Common myeloid progenitor, CD34-positive (primary cell): ENCODE measurements around the gene CCDC3.
"Not testable (repeated sequence)": the region's sequence is repeated elsewhere in the genome, so short reads cannot be mapped to it uniquely, and the experiment has no call there.

Experiments
- CTCF ChIA-PET: fragments of 350-600 bp; sonication (Branson Sonifier 250); formaldehyde crosslinking; loops from one replicate; lab custom pipeline; 2021; ENCODE audit warnings: antibody characterized with exemption; lab: Charles Lee
- POLR2A ChIA-PET: fragments of 350-600 bp; sonication (Branson Sonifier 250); formaldehyde crosslinking; loops from one replicate; lab custom pipeline; 2021; ENCODE audit warnings: antibody characterized with exemption; lab: Charles Lee
- DNase-seq, 3 donors: peaks; one replicate each; pipeline versions ENCODE4 v3.0.0 to v3.0.0-alpha.2; 2013
- H3K27ac ChIP-seq, 2 experiments: 1 replicate in 1 of 2; 2 replicates in 1 of 2; pipeline ENCODE4 v1.7.0; 2013; ENCODE audit warnings: inconsistent platforms in 2 of 2, low read length in 2 of 2, mild to moderate bottlenecking in 2 of 2, low read depth in 1 of 2, moderate library complexity in 1 of 2; ENCODE audit not compliant: severe bottlenecking in 2 of 2, insufficient read depth in 1 of 2, poor library complexity in 1 of 2
- H3K27me3 ChIP-seq, 5 experiments: replicated peaks in 2 of 5; 1 replicate in 3 of 5; 2 replicates in 2 of 5; pipeline versions ENCODE4 v1.6.1 to v1.7.0; 2013; ENCODE audit warnings: low read length in 4 of 5, mild to moderate bottlenecking in 2 of 5, moderate library complexity in 2 of 5, inconsistent platforms in 1 of 5; ENCODE audit not compliant: insufficient read depth in 5 of 5, control insufficient read depth in 4 of 5
- H3K36me3 ChIP-seq, 4 experiments: 1 replicate in 2 of 4; 2 replicates in 2 of 4; pipeline versions ENCODE4 v1.6.1 to v1.7.0; 2013; ENCODE audit warnings: low read length in 3 of 4, control low read depth in 1 of 4, mild to moderate bottlenecking in 1 of 4; ENCODE audit not compliant: control insufficient read depth in 4 of 4, insufficient read depth in 4 of 4
- H3K4me1 ChIP-seq, 4 experiments: 1 replicate in 3 of 4; 2 replicates in 1 of 4; pipeline versions ENCODE4 v1.6.1 to v1.7.1; 2013; ENCODE audit warnings: low read length in 3 of 4, mild to moderate bottlenecking in 3 of 4, control low read depth in 1 of 4, inconsistent platforms in 1 of 4, moderate library complexity in 1 of 4; ENCODE audit not compliant: control insufficient read depth in 4 of 4, insufficient read depth in 4 of 4; ENCODE audit errors: control extremely low read depth in 1 of 4
- H3K4me3 ChIP-seq, 7 experiments: 1 replicate in 4 of 7; 2 replicates in 3 of 7; pipeline versions ENCODE4 v1.5.1 to v1.7.0; 2013; ENCODE audit warnings: mild to moderate bottlenecking in 7 of 7, low read length in 6 of 7, moderate library complexity in 6 of 7, inconsistent platforms in 2 of 7, low read depth in 2 of 7, control low read depth in 1 of 7; ENCODE audit not compliant: insufficient read depth in 4 of 7, control insufficient read depth in 1 of 7; ENCODE audit errors: extremely low read depth in 1 of 7
- H3K9me3 ChIP-seq, 5 experiments: 1 replicate in 4 of 5; 2 replicates in 1 of 5; pipeline versions ENCODE4 v1.6.1 to v1.7.1; 2013; ENCODE audit warnings: low read length in 4 of 5, mild to moderate bottlenecking in 2 of 5, inconsistent platforms in 1 of 5, low read depth in 1 of 5, moderate library complexity in 1 of 5; ENCODE audit not compliant: control insufficient read depth in 4 of 5, insufficient read depth in 2 of 5; ENCODE audit errors: control extremely low read depth in 1 of 5
- WGBS: methylation state at CpG from one replicate; pipeline ENCODE4 v1.1.5; 2013; ENCODE audit not compliant: insufficient coverage; 5-methylcytosine and 5-hydroxymethylcytosine counted together

CCDC3 gene

DNA sequence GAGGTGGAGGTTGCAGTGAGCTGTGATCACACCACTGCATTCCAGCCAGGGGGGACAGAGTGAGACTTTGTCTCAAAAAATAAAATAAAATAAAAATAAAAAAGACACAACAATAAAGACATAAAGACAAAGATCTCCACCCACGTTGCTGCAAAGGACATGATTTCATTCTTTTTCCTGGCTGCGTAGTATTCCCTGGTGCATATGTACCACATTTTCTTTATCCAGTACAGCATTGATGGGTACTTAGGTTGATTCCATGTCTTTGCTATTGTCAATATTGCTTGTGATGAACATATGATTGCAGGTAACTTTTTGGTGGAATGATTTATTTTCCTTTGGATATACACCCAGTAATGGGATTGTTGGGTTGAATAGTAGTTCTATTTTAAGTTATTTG is 42.0 kb upstream of the CCDC3 start:
- Histone ChIP-seq H3K9me3 (no peaks in the 10 kb centered on the region), H3K4me3 (no peak overlapping the region), H3K36me3 (no peaks in the 10 kb centered on the region), H3K4me1 (no peaks in the 10 kb centered on the region), H3K27me3 (peaks cover 0 to 3% (median 0%) of the 10 kb centered on the region in 5 experiments), H3K27ac (no peak overlapping the region)
- no CpG with 5 or more reads among the region's 2 CpGs for WGBS
- DNase-seq: no peak
- POLR2A ChIA-PET: no interaction called here
- CTCF ChIA-PET: no interaction called here

DNA sequence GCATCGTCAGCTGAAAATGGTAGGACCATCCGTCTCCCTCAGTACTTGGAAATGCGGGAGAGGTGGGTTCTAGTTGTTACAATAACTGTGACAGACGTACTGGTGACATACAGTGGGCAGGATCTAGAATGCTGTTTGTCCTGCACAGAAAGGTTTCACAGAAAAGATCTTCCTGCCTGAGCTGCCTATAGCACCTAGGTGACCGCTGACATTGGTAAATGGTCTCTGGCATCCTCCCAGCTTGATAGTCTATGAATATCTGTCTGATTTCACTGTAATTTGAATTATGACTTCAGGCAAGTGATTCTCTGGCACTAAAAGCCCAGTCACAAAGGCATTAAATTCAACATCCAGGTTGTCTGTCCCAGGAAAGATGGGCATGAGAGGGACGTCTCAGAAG is 38.2 kb upstream of the CCDC3 start:
- ChIA-PET CTCF (no interaction called here), POLR2A (no interaction called here)
- peaks cover 0 to 3% (median 0%) of the 10 kb centered on the region in 5 experiments for H3K27me3 ChIP-seq
- 92% methylated on average over 5 of the region's 6 CpGs for WGBS
- H3K36me3 ChIP-seq: no peaks in the 10 kb centered on the region
- no peak overlapping the region for H3K4me3 ChIP-seq
- H3K4me1 ChIP-seq: no peaks in the 10 kb centered on the region
- H3K27ac ChIP-seq: no peak overlapping the region
- DNase-seq: no peak
- H3K9me3 ChIP-seq: no peaks in the 10 kb centered on the region

DNA sequence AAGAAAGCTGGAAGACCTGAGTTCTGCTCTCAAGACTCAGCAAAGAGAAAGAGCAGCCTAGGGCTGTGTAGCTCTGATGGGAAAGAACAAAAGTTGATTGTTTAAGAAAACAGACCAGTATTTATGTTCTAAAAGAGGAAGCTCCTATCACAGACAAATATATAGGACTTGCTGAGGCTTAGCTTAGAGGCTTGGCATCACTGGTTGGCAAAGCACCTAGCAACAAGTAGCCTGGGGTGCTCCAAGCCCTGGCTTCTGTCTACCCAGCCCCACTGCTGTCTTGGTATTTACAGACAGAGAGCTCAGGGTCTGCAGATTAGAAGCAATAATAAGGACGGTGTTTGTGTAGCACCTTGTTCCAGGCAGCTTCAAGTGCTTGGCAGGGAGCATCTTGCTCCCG is 36.9 kb upstream of the CCDC3 start:
- H3K27me3 ChIP-seq: peaks cover 0 to 3% (median 0%) of the 10 kb centered on the region in 5 experiments
- no peaks in the 10 kb centered on the region for H3K9me3 ChIP-seq
- H3K4me3 ChIP-seq: no peak overlapping the region
- ChIA-PET CTCF (interaction anchor here (0.7 to 1.2 kb wide), 4 partner anchors 15 to 137 kb away, joined by 3 read pairs; no protein-coding TSS in a partner anchor), POLR2A (no interaction called here)
- no peaks in the 10 kb centered on the region for H3K4me1 ChIP-seq
- H3K36me3 ChIP-seq: no peaks in the 10 kb centered on the region
- DNase-seq: peak in 2 of 3 donors; percentile 21 to 31
- no peak overlapping the region for H3K27ac ChIP-seq
- WGBS: no CpG with 5 or more reads among the region's 2 CpGs

DNA sequence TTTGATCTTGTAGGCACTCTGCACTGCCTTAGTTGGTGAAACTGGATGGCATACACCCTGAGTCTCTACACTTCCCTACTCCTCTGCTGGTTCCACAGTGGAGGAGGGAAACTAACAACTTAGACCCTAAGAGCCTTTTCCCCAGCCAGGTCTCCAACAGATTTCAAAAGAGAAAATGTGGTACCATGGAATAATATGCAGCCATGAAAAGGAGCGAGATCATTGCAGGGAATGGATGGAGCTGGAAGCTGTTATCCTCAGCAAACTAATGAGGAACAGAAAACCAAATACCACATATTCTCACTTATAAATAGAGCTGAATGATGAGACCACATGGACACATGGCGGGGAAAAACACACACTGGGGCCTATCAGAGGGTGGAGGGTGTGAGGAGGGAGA is 36.3 kb upstream of the CCDC3 start:
- DNase-seq: no peak
- no CpG with 5 or more reads among the region's 2 CpGs for WGBS
- no peaks in the 10 kb centered on the region for H3K36me3 ChIP-seq
- no peak overlapping the region for H3K27ac ChIP-seq
- no peaks in the 10 kb centered on the region for H3K4me1 ChIP-seq
- ChIA-PET CTCF (interaction anchor here (0.7 to 1.6 kb wide), 4 partner anchors 10 to 136 kb away, joined by 3 read pairs; no protein-coding TSS in a partner anchor), POLR2A (no interaction called here)
- peaks cover 0 to 3% (median 0%) of the 10 kb centered on the region in 5 experiments for H3K27me3 ChIP-seq
- H3K9me3 ChIP-seq: no peaks in the 10 kb centered on the region
- no peak overlapping the region for H3K4me3 ChIP-seq

DNA sequence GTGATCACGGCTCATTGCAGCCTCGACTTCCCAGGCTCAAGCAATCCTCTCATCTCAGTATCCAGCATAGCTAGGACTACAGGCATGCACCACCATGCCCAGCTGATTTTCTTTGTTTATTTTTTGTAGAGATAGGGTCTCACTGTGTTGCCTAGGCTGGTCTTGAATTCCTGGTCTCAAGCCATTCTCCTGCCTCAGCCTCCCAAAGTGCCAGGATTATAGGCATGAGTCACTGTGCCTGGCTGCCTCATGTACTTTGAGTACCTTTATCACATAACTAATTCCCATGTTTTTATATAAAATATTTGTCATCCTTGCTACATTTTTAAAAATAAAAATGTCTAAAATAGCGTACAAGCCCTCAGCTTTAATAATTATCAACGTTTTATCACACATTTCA is 35.3 kb upstream of the CCDC3 start:
- ChIA-PET POLR2A (no interaction called here), CTCF (interaction anchor here (1.6 kb wide), 1 partner anchor 11 kb away, joined by 3 read pairs; no protein-coding TSS in a partner anchor)
- Histone ChIP-seq H3K36me3 (no peaks in the 10 kb centered on the region), H3K4me1 (no peaks in the 10 kb centered on the region), H3K4me3 (no peak overlapping the region), H3K27me3 (peaks cover 0 to 3% (median 0%) of the 10 kb centered on the region in 5 experiments), H3K9me3 (no peaks in the 10 kb centered on the region), H3K27ac (no peak overlapping the region)
- WGBS: no CpG with 5 or more reads among the region's 4 CpGs
- DNase-seq: no peak

DNA sequence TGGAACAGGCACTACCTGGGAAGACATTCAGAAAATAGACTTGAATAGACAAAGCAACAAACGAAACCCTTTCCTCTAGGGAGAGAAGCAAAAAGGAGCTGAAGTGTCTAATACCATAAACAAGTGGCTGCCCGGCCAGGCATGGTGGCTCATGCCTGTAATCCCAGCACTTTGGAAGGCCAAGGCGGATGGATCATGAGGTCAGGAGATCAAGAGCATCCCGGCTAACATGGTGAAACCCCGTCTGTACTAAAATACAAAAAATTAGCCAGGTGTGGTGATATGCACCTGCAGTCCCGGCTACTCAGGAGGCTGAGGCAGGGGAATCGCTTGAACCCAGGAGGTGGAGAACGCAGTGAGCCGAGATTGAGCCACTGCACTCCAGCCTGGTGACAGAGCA is 34.2 kb upstream of the CCDC3 start:
- H3K4me3 ChIP-seq, H3K27me3 ChIP-seq, H3K9me3 ChIP-seq, DNase-seq, H3K36me3 ChIP-seq, H3K27ac ChIP-seq, CTCF ChIA-PET, POLR2A ChIA-PET, H3K4me1 ChIP-seq: not testable (repeated sequence)
- WGBS: 100% methylated on average over 6 of the region's 9 CpGs

DNA sequence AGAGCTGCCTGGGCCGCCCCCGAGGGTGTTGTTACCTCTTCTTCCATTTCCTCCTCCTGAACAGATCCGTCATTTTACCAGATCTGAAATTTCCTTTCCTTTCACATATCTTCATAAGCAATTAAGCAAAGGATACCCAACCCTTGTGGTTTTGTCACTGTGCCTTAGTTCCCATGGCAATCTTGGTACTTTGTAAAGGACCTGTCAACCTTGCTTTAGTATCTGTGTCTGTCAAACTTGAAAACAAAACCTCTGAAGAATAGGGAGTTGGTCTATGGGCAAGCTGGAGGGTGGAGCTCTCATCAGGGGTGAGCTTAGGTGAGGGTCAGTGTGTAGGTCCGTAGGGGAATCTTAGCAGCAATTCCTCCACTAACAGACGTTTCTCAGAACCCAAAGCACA is 25.4 kb upstream of the CCDC3 start:
- H3K27ac ChIP-seq: no peak overlapping the region
- DNase-seq: no peak
- no peak overlapping the region for H3K4me3 ChIP-seq
- POLR2A ChIA-PET: no interaction called here
- WGBS: 71% methylated on average over 3 of the region's 5 CpGs
- no peaks in the 10 kb centered on the region for H3K27me3 ChIP-seq
- H3K9me3 ChIP-seq: peaks cover 2 to 20% (median 11%) of the 10 kb centered on the region in 5 experiments
- no peaks in the 10 kb centered on the region for H3K36me3 ChIP-seq
- no peaks in the 10 kb centered on the region for H3K4me1 ChIP-seq
- CTCF ChIA-PET: no interaction called here
